ENCODE results near the gene AK9.

DNA sequence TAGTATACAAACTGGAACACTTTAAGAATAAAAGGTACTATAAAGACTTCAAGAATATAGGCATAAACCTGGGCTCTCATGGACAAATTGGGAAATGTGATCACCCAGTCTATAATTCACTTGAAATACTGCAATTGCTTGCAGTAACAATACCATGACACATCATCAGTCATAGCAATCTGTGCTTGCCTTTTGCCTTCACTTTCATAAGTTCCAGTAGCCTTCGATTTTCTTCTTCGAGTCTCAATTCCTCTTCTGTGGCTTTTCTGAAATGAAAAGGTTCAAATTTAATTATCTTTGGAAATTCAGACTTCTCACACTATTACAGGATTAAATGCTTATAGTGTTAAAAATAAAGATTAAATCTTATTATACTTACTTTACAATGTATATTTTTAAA is 111.6 kb downstream of the AK9 start:
- TF ChIP-seq SMC3 (IDR thresholded peaks at IDR 0.05; ENCODE audit: low read depth, low read length) (no peak), POLR2A (IDR thresholded peaks at IDR 0.05; ENCODE audit: low read depth, low read length) (no peak), CHD1 (IDR thresholded peaks at IDR 0.05; ENCODE audit: low read depth, low read length) (no peak)
- TF ChIP-seq, protein P1, sequence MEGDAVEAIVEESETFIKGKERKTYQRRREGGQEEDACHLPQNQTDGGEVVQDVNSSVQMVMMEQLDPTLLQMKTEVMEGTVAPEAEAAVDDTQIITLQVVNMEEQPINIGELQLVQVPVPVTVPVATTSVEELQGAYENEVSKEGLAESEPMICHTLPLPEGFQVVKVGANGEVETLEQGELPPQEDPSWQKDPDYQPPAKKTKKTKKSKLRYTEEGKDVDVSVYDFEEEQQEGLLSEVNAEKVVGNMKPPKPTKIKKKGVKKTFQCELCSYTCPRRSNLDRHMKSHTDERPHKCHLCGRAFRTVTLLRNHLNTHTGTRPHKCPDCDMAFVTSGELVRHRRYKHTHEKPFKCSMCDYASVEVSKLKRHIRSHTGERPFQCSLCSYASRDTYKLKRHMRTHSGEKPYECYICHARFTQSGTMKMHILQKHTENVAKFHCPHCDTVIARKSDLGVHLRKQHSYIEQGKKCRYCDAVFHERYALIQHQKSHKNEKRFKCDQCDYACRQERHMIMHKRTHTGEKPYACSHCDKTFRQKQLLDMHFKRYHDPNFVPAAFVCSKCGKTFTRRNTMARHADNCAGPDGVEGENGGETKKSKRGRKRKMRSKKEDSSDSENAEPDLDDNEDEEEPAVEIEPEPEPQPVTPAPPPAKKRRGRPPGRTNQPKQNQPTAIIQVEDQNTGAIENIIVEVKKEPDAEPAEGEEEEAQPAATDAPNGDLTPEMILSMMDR (conservative IDR thresholded peaks at IDR 0.05; ENCODE audit: low read depth, low read length) = no peak
